ENCODE data around the gene TCEA2.

DNA sequence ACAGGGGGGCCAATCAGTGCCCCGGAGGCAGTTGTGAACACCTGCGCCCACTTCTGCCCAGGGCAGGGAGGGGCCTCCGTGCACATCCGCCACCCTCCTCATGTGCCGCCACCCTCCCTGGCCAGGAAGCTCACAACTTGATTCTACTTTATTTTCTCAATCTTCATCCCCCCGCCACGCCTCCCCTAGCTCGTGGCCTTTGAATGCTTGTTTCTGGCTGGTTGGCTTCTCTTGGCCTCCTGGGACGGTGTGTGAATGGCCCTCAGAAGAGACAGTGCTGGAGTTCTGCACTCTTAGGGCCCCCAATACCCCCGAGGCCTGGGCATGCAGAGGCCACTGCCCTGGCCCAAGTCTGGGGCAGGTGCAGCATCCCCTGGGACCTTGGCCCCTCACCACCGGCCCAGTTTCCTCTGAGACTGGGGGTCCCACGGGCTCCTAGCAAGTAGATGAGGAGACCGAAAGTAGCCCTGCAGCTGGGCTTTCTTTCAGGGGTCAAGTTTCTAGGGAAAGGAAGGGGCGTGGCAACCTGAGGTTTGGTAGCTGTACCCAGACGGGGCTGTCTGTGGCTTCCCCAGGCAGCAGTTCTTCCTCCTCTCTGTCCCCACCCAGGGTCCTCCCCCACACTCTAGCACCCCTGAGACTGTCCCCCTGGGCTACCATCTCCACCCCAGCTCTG lies 15.0 kb downstream of the TCEA2 start:
- TF ChIP-seq, protein P1, sequence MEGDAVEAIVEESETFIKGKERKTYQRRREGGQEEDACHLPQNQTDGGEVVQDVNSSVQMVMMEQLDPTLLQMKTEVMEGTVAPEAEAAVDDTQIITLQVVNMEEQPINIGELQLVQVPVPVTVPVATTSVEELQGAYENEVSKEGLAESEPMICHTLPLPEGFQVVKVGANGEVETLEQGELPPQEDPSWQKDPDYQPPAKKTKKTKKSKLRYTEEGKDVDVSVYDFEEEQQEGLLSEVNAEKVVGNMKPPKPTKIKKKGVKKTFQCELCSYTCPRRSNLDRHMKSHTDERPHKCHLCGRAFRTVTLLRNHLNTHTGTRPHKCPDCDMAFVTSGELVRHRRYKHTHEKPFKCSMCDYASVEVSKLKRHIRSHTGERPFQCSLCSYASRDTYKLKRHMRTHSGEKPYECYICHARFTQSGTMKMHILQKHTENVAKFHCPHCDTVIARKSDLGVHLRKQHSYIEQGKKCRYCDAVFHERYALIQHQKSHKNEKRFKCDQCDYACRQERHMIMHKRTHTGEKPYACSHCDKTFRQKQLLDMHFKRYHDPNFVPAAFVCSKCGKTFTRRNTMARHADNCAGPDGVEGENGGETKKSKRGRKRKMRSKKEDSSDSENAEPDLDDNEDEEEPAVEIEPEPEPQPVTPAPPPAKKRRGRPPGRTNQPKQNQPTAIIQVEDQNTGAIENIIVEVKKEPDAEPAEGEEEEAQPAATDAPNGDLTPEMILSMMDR (IDR thresholded peaks at IDR 0.05; ENCODE audit: low read length) = no peak
- no peak for TF ChIP-seq EZH2 (IDR thresholded peaks at IDR 0.05; ENCODE audit: borderline replicate concordance, low read length)

Measured in OCI-LY1 (cell line).